Lung (tissue), 12 donors: ENCODE results near the gene PRKCB. TPM values are rescaled to one million over a fixed set of nuclear protein-coding genes. Genes with fewer than 3 reads are reported as not detected.

Experiments
- ATAC-seq: fragments of 200-7000 bp; cut with Tn5 transposase; one replicate; pipeline ENCODE4 v1.9.1; 2020; ENCODE audit warnings: moderate number of reproducible peaks; ENCODE audit not compliant: insufficient read depth, low FRiP score
- DNase-seq, 3 donors: peaks; one replicate each; pipeline ENCODE4 v3.0.0-alpha.2; 2013 to 2017
- H3K27ac ChIP-seq, 2 donors: one replicate each; pipeline ENCODE4 v1.5.1; 2013; ENCODE audit warnings: mild to moderate bottlenecking in 2 of 2, moderate library complexity in 2 of 2, control low read depth in 1 of 2, inconsistent platforms in 1 of 2, low read depth in 1 of 2, low read length in 1 of 2
- H3K27me3 ChIP-seq, 3 donors: one replicate each; pipeline ENCODE4 v1.5.1; 2013; ENCODE audit warnings: low read length in 2 of 3; ENCODE audit not compliant: control insufficient read depth in 3 of 3, insufficient read depth in 3 of 3
- H3K36me3 ChIP-seq, 4 donors: one replicate each; pipeline ENCODE4 v1.5.1; 2013; ENCODE audit warnings: low read length in 4 of 4, mild to moderate bottlenecking in 1 of 4, moderate library complexity in 1 of 4; ENCODE audit not compliant: control insufficient read depth in 4 of 4, insufficient read depth in 4 of 4
- H3K4me1 ChIP-seq, 5 donors: one replicate each; pipeline ENCODE4 v1.5.1; 2013; ENCODE audit warnings: low read length in 5 of 5, mild to moderate bottlenecking in 2 of 5, moderate library complexity in 1 of 5; ENCODE audit not compliant: control insufficient read depth in 5 of 5, insufficient read depth in 5 of 5
- H3K4me3 ChIP-seq: one replicate; pipeline ENCODE4 v1.5.1; 2013; ENCODE audit warnings: mild to moderate bottlenecking, control low read depth, moderate library complexity
- H3K9ac ChIP-seq, 2 donors: one replicate each; pipeline ENCODE4 v1.5.1; 2013; ENCODE audit warnings: low read length in 2 of 2, control low read depth in 1 of 2; ENCODE audit not compliant: insufficient read depth in 1 of 2
- H3K9me3 ChIP-seq, 4 donors: one replicate each; pipeline ENCODE4 v1.5.1; 2013; ENCODE audit warnings: low read length in 3 of 4, mild to moderate bottlenecking in 1 of 4, moderate library complexity in 1 of 4; ENCODE audit not compliant: control insufficient read depth in 4 of 4, insufficient read depth in 3 of 4
- CTCF ChIP-seq: IDR thresholded peaks from 2 replicates; pipeline ENCODE4 v1.5.1; 2012; ENCODE audit warnings: mild to moderate bottlenecking; ENCODE audit errors: control extremely low read depth, extremely low read depth
- WGBS, 2 donors: extraction: QIAGEN DNeasy Blood & Tissue Kit; methylation state at CpG; one replicate each; pipeline ENCODE4 v1.1.7; 2013; 5-methylcytosine and 5-hydroxymethylcytosine counted together
- polyA plus RNA-seq, 2 donors: library from polyadenylated mRNA; stranded (reverse); fragments of 200-250 nt; gene quantifications; one replicate each; pipeline ENCODE4 v1.2.1, GENCODE V29; 2013
- total RNA-seq, 2 donors: library from RNA; depleted of rRNA in 1 of 2; stranded (reverse); fragments of >200 nt in 1 of 2; gene quantifications; one replicate each; pipeline ENCODE4 v1.2.1, GENCODE V29; 2014 to 2021
- donor health status: control.
- donor health status: control.
- donor health status: Bipolar disorder and iron deficiency.
- donor health status: healthy.
- donor health status: DM: yes; HTN: yes; CAD: no.

Gene PRKCB
- total and polyA plus RNA-seq, 4 donors, result 2.5 to 46.4 (median 21.8) TPM

DNA sequence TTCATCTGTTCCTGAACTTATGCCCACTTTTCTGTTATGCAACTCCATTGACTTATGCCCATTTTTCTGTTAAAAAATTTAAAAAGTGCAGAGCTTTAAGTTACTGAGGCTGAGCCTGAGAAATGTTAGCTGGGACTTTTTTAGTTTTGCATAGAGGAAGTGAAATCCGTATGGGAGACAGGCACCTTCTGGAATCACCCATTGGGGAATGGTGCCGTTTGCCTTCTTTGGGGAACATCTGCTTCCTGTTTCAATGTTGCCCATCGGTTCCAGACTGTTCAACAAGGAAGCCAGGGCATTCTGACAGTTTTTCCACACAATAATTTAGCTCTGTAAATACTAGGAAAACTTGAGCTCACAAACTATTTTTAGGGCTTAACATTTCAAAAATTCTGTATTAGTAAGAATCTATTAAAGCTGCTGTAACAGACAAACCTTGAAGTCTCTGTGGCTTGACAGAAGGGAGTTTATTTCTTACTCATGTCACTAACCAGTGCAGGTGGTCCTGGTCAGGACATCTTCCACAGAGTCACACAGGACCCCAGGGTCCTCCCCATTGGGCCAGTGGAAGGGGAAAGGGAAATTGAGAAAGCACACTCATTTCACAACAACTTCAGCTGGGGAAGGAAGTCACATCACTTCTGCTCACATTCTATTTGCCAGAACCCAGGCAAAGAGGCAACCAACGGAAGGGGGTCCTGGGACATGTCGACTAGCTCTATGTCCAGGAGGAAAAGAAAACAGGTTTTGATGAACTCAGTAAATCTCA lies 17.2 kb downstream of the PRKCB start:
- Histone ChIP-seq H3K36me3 (peaks cover 0 to 3% (median 0%) of the 10 kb centered on the region in 4 donors), H3K27me3 (no peaks in the 10 kb centered on the region), H3K4me3 (no peak overlapping the region), H3K4me1 (peaks cover 0 to 40% (median 24%) of the 10 kb centered on the region in 5 donors), H3K9me3 (no peaks in the 10 kb centered on the region), H3K9ac (no peak overlapping the region), H3K27ac (no peak overlapping the region)
- 20 to 33% methylated on average over 5 of the region's 5 CpGs for WGBS, 2 donors
- TF ChIP-seq CTCF, result no peak
- DNase-seq (peak in 1 of 3 donors; percentile 34), ATAC-seq (no peak)

DNA sequence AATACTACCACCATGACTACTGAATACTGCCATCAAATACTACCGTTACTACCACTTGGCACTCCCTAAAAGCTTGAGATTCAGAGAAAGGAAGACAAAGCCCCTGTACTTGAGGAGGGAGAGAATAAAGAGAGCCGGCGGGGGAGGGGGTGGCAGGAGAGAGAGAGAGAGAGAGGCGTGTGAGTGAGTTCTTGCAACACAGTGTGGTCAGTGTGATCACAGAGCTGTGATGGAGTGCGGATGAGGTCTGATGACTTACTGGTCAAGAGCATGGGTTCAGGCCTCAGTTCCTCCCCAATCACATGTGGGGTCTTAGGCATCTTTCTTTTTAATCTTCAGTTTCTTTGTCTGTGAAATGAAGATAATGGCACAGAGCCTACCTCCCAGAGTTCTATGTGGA lies 19.2 kb downstream of the PRKCB start:
- TF ChIP-seq CTCF, result no peak
- Histone ChIP-seq H3K9ac (no peak overlapping the region), H3K4me3 (no peak overlapping the region), H3K9me3 (no peaks in the 10 kb centered on the region), H3K27me3 (no peaks in the 10 kb centered on the region), H3K36me3 (peaks cover 0 to 2% (median 0%) of the 10 kb centered on the region in 4 donors), H3K4me1 (peaks cover 0 to 60% (median 39%) of the 10 kb centered on the region in 5 donors), H3K27ac (no peak overlapping the region)
- no peak for ATAC-seq
- 40 to 69% methylated on average over 5 of the region's 5 CpGs for WGBS, 2 donors
- peak in 2 of 3 donors; percentile 28 to 63 for DNase-seq

- no peak overlapping the region for H3K27ac ChIP-seq
- WGBS, 2 donors, result 67 to 79% methylated on average over 2 of the region's 2 CpGs
These were observed 20.5 kb downstream of the PRKCB start for GRCh38 chr16:23856251-23856709.

More at GRCh38 chr16:23856251-23856709, 20.5 kb downstream of the PRKCB start:
- no peak overlapping the region for H3K9ac ChIP-seq
- no peak overlapping the region for H3K4me3 ChIP-seq
- H3K27me3 ChIP-seq, result no peaks in the 10 kb centered on the region
- no peak for DNase-seq
- H3K36me3 ChIP-seq, result no peaks in the 10 kb centered on the region
- peaks cover 0 to 67% (median 39%) of the 10 kb centered on the region in 5 donors for H3K4me1 ChIP-seq
- TF ChIP-seq CTCF, result no peak
- no peak for ATAC-seq
- no peaks in the 10 kb centered on the region for H3K9me3 ChIP-seq
